GM19395 (cell line): Measurements from ENCODE around the gene PARD6B.

Experiments used
- ATAC-seq: cut with Tn5 transposase; IDR thresholded peaks from one replicate; pipeline ENCODE4 v1.9.1; 2021; ENCODE audit warnings: mild to moderate bottlenecking, moderate library complexity; ENCODE audit not compliant: unreplicated experiment

The PARD6B gene

DNA sequence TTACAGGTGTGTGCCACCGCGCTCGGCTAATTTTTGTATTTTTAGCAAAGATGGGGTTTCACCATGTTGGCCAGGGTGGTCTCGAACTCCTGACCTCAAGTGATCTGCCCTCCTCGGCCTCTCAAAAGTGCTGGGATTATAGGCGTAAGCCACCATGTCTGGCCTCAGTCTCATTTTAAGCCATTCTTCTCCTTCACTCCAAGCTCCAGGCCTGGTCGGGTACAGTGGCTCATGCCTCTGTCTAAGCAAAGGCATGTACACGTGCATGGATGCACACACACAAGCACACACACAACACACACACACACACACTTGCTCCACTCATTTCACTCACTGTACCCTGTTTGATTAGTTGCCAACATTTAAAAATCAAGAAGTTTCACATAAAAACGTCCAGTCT is 7.7 kb upstream of the PARD6B start:
- no peak for ATAC-seq

DNA sequence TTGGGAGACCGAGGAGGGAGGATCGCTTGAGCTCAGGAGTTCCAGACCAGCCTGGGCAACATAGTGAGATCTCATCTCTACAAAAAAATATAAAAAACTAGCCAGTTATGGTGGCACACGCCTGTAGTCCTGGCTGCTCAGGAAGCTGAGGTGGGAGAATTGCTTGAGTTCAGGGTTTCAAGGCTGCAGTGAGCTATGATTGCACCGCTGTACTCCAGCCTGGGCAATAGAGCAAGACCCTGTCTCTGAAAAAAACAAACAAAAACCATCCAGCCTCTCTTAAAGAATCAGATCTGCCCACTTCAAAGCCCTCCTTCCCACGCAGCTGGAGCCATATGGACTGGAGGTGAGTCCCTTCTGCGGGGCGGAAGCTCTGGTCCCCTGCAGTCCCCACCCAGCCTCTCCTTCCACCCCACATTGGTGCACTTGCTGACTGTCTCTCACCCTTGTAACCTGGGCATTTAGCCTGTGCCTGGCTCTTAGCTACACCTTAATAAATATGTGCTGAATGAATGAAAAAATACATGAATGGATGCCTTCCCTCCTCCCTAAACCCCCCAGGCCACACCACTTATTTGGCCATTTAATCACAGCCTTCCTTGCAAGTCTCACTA is 7.2 kb upstream of the PARD6B start:
- no peak for ATAC-seq

DNA sequence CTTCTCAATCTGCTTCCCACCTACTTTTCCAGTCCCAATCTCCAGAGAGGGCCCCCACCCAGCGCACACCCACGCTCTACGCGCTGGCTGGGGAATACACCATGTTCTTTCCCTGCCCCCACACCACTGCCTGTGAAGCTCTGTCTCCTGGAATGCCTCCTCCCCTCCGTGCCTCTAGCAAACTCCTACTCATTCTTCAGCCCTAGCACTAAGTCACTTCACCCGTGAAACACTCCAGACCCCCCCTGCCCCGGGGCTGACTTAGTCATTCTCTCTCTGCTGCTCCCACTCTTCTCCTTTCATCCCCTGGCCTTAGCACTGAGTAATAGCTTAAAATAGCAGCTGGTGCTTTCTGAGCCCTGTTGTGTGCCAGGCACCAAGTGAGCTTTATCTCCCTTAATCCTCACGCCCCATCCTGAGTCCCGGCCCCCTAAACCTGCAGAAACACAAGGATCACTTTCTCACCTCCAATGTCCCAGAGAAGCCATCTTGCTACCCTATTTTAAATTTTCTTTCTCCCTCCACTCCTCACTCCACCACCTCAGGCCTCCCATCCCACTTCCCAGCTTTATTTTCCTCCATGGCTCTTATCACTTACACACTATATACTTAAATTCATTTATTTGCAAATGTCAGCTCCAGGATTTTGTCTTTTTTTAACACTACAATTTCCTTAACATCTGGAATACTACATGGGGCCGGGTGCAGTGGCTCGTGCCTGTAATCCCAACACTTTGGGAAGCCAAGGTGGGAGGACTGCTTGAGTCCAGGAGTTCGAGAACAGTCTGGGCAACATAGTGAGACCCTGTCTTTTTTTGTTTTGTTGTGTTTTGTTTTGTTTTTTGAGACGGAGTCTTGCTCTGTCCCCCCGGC is 6.3 kb upstream of the PARD6B start:
- no peak for ATAC-seq

DNA sequence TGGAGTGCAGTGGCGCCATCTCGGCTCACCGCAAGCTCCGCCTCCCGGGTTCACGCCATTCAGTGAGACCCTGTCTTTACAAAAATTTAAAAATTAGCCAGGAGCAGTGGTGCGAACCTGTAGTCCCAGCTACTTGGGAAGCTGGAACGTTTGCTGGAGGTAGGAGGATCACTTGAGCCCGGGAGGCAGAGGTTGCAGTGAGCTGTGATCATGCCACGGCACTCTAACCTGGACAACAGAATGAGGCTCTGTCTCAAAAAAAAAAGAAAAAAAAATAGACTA is 5.7 kb upstream of the PARD6B start:
- ATAC-seq, result no peak

DNA sequence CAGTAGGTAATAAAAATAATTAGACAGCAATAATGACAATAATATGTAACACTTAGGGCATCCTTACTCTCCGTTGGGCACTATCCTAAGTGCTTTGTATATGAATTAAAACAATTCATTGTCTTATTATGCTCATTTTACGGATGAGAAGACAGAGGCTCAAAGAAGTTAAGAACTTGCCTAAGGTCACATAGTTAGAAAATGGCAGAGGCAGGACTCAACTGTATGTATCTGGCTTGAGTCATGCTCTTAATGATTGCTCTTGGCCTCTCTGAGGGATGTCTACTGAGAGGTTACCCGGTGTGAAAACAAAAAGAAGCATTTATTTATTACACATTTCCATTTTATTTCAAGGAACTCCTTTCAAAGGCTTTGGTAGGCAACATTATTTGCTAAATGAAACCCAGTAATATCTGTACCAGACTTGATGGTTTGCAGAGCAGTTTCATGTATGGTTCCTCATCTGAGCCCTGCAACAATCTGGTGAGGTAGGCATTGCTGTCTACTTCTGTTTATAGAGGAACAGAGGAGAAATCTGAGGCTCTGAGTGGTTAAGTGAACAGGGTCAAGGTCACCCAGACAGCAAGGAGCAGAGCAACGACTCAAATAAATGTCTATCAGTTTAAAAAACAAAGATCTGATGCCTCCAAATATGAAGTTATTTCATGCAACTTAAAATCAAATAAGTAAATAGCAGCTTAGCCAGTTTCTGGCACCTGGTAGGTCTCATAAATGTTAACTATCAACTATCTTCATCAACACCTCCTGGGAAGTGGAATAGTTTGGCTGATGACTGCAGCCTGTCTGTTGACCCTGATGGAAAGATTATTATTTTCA is 4.2 kb upstream of the PARD6B start:
- ATAC-seq, result no peak

DNA sequence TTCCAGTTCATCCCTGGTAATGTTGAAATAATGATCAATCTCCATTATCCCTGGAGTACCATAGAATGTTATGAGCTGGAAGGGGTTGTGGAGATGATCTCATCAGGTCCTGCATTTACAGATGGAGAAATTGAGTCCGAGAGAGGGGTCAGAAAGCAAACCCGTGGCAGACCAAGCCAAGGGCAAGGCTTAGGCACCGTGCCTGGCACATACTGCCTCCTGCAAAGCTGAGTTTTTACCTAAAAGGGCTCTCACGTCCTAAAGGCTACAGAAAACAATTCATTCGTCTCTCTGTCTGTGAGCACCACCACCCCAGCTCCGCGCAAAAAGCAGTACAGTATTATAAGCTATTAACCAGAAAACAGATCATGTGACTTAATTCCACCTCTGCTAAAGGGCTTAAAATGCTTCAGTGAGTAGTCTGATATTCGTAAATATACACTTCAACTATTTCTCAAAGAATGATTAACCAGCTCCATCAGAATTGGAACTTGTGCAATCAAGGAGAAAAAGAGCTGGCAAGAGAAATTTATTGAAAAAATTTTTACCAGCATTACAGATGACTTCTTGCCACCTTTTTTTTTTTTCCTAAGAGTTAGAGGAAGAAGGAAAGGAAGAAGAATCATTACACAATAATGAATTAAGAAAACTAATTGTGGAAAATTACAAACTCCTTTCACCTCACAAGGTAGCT is 3.4 kb upstream of the PARD6B start:
- no peak for ATAC-seq

DNA sequence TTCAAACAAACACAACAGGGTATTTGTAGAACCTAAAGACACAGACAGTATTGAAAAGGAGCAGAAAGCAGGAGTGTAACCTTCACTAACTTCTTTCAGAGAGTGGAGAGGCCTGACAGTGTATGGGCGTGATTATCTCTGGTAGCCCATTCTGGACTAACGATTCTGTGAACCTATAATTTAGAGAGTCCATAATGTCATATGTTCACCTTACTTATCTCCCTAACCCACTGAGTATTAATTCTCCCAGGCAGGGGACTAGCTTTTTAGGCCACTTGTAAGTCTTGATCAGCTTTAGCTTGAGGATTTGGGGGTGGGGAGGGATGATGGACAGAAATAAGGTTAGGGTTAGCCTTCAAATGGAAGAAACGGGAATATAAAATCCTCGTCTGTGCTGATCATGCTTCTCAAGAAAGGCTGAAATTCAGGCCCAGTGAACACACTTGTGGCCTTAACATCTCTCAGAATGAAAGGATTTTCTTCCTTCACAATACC is 2.8 kb upstream of the PARD6B start:
- no peak for ATAC-seq

DNA sequence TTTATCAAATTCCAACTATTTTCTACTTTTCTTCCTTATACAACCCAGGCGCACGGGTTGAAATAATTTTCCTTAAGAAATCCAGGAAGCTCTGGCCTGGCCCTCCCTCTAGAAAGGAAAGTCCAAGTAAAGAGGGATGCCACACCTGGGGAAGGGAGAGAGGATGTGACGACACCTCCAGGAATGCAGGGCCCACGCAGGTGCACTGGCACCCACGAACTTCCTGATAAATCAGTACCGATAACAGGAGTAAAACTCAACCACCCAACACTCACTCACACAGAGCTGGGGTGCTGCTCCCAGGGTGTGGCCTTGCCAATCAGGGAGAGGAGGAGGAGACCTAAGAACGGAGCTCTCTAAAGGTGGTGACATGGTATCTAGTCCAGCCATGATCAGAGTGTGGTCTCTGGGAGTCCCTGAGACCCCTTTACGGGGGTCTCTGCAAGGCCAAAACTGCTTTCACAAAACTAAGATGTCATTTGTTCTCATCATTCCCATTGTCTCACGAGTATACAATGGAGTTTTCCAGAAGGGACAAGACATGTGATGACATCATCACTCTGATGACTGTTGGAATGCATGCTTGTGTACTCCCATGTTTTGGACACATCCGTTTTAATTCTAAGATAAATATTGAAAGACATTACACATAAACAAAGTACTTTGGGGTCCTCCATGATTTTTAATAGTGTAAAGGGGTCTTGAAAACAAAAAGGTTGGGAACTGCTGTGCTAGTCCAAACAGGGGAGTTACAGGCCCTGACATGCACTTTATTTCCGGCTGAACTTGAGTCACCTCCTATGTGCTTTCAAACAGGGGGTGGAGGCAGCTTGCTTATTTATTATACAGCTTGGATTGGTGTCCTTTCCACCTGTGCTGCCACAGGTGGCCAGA is 2.2 kb upstream of the PARD6B start:
- ATAC-seq, result no peak

DNA sequence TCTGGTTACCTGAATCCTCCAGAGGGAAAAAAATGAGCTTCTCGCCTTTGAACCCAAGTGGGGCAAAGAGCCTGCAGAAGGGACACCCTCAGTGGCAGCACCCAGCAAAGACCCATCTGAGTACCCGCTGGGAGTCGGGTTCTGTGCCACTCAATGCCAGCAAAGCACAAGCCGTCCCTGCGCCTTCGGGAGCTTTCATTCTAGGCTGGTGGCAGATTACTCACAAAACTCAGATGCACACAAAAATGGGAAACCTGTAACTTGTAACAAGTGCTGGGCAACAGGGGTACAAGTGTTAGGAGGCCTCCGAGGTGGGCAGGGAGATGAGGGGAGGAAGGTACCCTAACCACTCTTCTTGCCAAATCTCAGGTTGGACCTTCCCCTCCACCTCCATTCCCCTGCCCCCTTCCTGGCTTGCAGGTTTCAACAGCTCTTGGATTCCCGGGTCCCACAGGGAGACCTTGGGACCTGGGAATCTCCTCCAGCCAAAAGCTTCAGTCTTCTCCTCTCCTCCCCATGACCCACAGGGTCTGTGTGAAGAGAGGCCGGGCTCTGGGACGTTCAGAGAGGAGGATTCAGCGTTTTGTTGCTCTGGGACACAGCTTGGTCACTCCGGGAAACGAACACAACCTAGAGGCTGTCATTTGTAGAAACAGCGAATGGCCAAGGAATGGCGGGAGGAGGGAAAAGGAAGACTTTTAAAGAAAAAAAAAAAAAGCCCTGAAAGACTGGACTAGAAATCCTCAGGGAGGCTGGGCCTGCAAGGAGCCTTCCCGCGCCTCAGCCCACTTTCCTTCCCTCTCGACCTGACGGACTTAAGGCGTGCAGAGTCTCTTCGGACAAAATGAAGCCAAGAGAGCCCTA is 1.2 kb upstream of the PARD6B start:
- ATAC-seq, result no peak

DNA sequence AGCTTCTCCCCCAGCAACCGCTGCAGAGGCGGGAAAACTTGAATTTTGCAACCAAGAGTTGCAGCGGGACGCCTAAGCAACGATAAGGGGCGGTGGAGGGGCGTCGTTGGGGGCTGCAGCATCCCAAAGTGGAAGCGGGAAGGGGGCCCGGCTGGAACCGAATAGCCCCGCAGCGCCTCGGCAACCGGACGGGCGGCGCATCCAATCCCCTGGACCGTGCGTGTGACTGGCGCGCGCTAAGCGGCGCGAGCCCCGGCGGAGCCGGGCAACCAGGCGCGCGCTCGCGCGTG is 670 bp upstream of the PARD6B start:
- ATAC-seq, result no peak

DNA sequence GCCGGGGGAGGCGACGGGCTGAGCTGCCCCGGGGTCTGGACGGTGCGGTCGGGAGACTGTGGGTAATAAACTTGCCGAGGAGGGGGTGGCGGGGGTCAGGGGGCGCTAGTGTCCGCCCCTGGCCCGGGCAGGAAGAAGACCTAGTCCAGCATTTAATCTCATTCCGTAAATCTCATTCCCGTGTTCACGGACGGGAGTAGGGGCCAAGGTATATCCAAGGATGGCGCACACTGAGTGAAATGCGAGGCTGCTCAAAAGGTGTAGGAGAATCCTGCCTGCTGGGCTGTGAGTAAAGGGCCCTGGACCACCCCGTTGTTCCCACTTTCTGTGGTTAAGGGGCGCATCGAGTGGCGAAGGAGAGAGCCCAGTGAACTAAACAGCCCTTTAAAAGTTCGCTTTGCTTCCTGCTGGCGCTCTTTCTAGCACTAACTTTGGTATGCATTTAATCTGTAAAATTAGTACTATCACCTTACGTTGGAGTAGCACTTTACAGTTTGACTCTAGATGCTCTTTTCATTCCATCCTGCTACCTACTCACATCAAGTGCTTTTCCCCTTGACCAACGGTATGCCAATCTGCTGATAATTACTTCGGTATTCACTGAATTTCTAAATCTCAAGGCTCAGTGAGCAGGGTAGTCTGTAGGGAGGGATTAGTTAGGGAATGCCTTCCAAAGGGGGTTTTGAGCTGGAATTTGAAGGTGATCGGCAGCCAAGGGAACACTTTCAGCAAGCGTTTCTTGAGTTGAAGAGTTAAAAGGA is 730 bp downstream of the PARD6B start:
- ATAC-seq, result no peak

DNA sequence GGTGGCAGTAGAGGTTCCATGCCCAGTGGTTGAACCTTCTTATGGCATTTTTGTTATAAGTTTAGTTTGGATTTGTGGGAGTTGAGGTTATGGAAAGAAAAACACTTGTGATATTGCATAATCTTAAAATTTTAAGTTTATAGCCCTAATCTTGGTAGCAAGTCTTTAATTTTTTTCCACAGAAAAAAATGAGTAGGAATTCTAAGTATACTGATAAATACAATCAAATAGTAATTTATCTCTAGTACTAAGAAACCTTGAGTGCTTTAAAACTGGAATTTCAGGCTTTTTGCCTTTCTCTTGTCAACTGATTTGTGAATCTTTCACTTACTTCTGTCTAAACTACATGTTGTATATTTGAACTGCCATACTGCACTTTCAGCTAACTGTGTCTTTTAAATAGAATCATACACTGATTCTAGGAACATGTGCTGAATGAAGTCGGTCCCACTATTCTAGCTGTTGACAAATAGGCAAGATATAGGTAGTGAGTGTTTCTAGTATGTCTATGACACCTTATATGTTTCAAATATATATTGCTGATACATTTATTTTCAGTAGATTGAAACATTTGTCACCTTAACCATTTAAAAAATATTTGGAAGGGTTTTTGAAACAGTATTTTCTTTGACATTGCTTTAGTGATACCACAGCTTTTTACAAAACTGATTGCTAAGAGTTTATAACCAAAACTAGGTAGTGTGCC is 2.4 kb downstream of the PARD6B start:
- ATAC-seq, result no peak

DNA sequence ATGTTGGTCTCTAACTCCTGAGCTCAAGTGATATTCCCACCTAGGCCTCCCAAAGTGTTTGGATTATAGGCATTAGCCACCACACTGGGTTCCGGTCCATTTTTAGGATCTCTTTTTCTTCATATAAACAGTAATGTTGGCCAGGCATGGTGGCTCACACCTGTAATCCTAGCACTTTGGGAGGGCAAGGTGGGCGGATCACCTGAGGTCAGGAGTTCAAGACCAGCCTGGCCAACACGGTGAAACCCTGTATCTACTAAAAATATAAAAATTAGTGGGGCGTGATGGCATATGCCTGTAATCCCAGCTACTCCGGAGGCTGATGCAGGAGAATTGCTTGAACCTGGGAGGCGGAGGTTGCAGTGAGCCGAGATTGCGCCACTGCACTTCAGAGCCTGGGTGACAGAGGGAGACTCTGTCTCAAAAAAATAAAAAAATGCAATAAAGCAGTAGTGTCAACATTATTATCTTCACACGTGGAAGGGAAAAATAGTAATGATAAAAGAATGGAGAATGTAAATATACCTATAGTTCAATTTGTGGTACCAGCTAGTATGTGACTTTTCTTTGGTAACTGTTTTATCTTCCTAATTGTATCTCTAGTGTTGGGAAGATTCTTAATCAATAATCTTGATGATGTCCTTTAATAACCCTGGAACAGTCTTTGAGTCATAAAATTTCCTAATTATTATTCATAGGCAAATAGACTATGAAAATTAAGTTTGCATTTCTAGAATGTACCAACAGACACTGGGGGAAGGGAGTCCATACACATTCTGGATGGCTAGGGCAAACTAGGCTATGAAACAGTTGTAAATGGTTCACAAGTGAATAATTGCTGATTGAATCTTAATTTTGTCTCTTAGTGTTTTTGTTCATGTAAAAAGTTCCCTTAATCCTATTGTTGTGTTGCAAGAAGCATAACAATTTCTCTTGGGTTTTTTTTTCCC is 3.6 kb downstream of the PARD6B start:
- ATAC-seq, result no peak

DNA sequence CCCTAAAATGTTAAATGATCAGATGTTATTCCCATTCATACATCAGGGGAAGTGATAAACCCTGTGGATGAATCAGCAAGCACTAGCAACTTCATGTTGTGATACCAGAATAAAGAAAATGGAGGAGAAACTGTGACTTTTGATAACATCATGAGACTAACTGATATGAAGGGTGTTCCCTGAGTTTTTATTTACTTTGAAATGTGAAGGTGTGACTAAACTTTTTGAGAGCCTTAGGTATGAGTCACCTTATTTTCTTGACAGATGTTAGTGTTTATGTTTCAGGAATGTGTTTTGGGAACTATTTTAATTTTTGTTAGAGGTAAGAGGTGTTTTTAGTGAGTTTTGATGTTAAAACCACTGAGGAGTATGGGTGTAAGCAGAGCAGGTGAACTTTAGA is 4.4 kb downstream of the PARD6B start:
- ATAC-seq, result no peak

DNA sequence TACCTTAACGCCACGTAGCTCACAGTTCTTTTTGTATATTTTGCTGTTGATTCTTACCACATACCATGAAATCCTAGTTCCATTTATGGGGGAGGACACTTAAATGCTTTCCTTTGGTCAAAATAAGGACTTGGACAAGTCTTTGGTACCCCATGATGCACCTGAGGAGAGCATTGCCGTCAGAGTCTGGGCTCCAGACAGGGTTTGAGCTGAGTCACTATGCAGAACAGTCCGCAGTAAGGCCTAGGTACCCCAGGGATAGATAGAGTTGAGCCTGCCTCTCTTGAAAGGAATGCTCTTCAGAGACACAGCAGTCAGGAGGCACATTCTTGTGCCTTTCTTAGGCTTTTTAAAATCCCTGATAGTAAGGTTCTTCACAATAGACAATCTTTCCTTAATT is 6.0 kb downstream of the PARD6B start:
- no peak for ATAC-seq

DNA sequence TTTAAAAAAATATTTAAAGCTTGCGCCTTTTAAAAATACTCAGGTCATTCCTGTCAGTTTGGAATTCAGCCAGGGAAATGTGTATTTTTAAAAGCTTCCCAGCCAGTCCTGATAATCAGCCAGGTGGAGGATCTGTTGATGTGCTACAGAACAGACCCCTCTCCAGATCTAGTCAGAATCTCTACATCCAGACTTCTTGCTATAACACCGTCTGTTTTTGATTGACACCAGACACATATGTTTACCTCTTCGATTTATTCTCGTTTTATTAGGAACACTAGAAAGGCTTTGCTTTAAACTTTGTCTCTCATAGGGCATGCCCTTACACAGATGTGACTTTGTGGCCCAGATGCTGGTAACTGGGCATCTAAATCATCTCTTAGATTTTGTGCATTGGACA is 11.7 kb downstream of the PARD6B start:
- ATAC-seq, result no peak
